HG03442 (cell line): ENCODE measurements around the gene NCAPD3.

Experiments used
- ATAC-seq: cut with Tn5 transposase; IDR thresholded peaks from one replicate; pipeline ENCODE4 v1.9.1; 2021; ENCODE audit warnings: mild to moderate bottlenecking, moderate library complexity; ENCODE audit not compliant: unreplicated experiment

NCAPD3 gene

DNA sequence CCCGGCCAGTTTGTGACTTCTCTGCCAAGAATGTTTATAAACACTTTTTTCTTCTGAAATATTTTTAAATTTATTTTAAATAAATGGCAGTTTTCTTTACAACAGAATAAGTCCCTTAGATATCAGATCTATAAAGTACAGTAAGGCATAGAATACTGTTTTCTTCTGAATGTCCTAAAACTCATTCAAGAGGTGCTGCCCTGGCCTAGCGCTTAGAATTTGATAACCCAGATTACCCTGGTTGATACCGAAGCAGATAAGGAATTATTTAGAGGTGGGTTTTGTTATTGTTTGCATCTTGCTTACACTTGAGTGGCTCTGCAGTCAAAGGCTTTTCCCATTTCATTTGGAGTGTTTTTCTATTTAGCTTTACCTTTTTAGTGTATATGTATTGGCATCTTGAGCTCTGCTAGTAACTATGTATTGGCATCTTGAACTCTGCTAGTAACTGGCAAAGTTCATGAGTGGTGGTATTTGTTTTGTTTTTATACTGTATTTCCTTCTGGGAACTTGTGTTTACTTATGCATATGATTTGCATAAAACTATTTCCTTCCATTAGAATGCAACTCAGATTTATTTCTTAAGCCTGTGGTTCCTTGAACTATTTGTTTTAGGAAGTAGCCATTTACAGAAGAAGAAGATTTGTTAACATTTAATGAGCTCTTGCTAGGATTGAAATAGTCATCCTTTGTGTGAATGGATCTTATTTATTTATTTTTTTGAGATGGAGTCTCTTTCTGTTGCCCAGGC, 30.8 kb upstream of the NCAPD3 start:
- ATAC-seq, result no peak

GRCh38 chr11:134253188-134253993, 29.6 kb upstream of the NCAPD3 start, which contains the start of the genes ACAD8 and THYN1:
TSS of gene ACAD8 (plus strand) at chr11:134253568. CDS start at chr11:134253601, 33 bp downstream.
TSS of gene THYN1 (minus strand) at chr11:134253352. CDS start at chr11:134252882, 470 bp downstream.
- peak; percentile 97 for ATAC-seq

- peak; percentile 29 for ATAC-seq
Measured at GRCh38 chr11:134252346-134253187, 28.8 kb upstream of the NCAPD3 start.

GRCh38 chr11:134250675-134251074, 26.9 kb upstream of the NCAPD3 start:
- no peak for ATAC-seq

DNA sequence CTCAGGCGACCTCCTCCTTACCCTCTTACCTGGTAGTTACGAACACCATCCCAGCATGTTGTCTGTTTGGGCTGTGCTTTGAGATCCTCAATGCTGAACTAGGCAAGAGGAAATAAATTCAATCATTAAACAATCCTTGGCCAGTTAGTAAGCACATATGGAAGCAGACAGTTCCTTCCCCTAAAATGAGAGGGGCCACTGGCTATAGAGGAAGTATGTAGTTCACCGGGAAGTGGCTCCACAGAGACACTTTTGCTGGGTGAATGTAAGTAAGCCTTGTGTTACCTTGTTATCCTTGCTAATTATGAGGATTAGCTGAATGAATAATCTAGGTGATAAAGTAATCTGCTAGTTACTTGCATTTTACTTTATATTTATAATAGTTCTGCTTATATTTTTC, 26.5 kb upstream of the NCAPD3 start:
- no peak for ATAC-seq

DNA sequence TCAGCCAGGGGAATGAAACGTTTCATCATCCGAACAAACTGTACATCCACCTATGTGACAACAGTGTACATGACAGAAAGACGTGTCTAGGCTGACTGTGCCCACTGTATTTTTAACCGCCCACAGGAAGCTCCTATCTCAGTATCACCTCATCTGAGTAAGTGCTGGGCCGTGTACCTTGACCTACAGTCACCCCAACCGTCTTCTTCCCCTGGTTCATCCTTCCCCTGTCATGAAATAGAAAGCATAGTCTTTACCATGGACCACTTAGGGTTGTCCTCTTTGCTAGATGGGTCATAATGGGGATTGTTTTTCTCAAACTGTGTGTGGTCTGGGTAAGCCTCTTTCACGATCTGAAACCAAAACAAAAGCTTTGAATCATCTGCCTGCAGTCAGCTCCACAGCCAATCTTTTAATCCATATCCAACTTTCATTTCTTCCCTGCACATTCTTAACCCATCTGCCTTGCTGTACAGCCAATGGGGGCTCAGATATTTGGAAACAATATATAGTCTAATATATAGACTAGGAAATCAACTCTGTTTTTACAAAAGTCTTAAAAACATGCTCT, 25.2 kb upstream of the NCAPD3 start:
- ATAC-seq, result no peak

- ATAC-seq, result no peak
Measured at GRCh38 chr11:134246678-134247077, 22.9 kb upstream of the NCAPD3 start.

DNA sequence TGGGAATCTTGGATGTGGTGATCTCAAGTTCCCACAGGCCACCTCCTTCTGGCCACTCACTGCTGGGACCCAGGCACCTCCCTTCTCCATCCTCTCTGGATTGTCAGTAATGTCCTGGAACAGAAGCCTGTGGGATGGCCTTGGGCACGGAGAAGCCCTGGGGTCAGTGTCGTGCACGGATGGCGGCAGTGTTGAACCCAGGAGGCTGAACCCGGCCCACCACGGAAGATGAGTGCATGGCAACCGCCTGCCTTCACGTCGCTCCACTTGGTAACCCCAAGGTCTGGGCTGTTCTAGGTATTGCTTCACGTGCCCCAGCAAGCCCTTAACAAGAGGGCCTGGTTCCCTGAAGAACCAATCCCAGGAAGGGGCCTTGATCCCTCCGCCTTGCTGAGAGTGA, 22.3 kb upstream of the NCAPD3 start:
- no peak for ATAC-seq

DNA sequence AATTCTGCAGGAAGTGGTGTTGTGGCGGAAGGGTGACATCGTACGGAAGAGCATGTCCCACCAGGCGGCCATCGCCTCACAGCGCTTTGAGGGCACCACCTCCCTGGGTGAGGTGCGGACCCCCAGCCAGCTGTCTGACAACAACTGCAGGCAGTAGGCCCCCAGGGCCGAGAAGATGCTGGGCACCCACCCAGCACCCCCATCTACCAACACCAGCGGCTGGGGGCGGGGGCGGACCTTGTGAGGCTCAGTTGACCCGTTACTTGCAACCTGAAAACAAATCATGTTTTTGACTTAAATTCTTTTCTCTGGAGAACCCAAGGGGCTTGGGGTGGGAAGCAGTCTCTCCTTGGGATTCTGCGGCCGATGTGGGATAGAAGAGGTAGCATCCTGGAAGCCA, 21.7 kb upstream of the NCAPD3 start:
- ATAC-seq, result no peak

- ATAC-seq, result peak; percentile 84
Measured at GRCh38 chr11:134244593-134244992, 20.8 kb upstream of the NCAPD3 start.

DNA sequence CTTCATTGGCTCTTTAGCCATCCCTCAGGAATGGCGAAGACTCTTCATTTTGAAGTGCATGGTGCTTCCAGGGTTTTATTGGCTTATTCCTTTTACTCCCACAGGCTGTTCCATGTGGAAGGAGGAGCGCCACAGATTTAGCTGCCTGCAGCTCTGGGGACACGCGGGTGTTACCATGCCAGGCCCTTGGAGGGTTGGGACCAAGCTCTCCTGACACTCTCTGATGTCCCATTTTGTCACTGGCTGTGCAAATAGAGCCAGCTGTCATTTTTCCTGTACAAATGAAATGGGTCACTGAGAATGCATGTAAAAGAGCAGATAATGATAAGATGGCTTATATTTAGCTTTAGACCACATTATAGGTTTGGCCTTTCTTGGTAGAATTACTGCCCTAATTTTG, 20.1 kb upstream of the NCAPD3 start:
- no peak for ATAC-seq

GRCh38 chr11:134242376-134242775, 18.6 kb upstream of the NCAPD3 start:
- ATAC-seq, result no peak

- ATAC-seq, result no peak
Measured at GRCh38 chr11:134240592-134240991, 16.8 kb upstream of the NCAPD3 start.

- ATAC-seq, result no peak
Measured at GRCh38 chr11:134238956-134239355, 15.2 kb upstream of the NCAPD3 start.

DNA sequence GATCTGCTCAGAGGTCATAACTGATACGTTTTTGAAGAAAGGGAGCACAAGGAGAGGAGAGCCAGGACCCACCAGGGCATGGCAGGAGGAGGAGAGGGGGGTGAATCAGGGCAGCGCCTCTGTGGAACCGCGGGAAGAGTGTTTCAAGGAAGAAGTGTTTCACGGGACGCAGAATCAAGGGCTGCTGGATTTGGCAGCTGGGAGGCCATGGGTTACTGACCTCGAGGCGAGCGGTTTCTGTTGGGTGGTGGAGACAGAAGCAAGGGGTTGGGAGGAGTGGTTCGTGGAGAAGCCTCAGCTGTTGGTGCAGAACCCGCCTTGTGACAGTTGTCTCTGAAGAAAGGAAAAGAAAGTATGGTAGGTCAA, 13.8 kb upstream of the NCAPD3 start:
- no peak for ATAC-seq

DNA sequence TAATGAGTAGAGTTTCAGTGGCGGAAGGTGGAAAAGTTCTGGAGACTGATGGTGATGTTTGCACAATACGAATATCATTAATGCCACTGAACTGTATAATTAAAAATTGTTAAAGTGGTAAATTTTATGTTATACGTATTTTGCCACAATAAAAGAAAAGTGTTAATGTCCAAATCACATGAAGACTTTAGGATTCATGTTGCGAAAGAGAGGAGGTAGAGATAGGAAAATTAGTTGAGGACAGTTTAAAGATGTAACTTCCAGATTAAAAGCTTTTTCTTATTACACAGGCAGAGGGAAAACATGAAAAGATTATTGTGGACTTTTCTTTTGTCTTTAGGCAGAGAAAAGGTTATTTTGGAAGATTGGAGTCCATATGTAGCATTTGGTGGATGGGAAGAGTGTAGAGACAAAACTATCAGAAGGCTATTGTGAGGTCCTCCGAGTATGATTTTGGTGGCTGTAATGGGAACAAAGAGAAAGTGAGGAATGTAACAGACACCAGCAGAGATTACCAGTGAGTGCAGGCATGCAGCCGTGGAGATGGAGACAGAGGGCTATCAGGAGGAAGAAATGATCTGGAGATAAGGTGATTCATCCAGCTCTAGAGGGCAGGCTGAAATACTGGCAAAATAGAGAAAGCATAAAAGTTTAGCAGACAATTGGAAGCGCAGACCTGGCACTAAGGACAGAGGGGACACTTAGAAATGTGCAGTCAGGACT, 13.2 kb upstream of the NCAPD3 start:
- ATAC-seq, result no peak

DNA sequence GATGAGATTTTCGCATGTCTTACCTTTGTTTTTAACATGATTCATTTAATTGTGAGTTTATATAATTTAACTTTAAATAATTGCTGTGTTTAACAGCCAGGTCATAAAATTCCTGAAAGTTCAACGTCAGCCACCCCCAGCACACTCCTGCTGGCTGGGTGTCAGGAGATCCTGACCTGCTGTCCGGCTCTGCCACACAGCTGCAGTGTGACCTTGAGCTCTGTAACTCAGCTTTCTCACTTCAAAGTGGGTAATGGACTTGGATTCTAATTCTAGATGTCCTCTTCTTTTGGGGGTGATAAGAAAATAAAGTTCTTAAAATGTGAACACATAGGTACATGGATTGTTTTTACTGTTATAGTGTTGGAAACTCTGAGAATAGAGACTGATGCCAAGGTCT, 11.6 kb upstream of the NCAPD3 start:
- ATAC-seq, result no peak

DNA sequence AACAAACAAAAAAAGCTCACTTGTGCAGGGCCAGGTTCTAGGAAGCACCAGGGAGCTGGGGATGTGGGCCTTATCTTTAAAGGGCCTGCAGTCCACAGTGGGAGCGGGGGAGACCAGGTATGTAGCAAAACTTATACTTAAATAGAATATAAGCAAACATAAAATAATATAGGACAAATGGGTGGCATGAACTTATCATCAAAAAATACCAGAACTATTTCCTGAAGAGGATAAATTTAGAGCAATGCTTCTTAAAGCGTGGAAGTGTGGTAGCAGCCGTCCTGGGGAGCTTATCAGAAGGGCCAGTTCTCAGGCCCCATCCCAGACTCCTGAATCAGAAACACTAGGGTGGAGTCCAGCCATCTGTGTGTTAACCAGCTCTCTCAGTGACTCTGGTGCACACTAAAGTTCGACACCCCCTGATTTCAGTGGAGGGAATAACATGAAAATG, 10.0 kb upstream of the NCAPD3 start:
- ATAC-seq, result no peak

DNA sequence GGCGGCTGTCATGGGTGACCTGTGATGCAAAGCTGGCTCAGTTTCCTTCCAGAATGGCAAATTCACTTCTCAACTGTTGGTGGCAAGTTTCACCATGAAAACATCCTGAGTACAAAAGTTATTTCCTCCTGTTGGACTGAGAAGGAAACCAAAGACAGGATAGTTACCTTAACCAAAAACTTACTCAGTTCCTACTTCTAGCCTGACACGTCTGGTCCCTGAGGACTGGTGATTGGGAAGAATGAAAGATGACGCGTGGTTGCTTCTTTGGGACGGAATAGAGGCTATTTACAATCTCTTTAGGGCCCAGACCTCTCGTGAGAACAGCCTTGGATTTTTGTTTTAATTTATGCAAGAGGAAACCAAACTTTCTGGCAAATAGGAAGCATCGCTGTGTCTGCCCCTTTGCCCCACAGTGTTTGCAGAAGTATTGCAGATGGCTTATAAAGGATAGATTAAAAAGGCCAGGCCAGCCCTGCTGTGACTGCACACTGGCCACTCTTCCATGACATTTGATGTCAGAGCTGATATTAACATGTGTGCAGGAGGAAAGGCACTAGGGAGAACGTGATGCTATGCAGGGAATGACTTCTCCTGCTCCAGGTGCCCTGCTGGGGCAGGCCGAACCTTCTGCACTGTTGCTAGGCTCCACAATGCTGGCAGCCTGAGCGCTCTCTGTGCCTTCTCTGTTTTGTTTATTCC, 8.3 kb upstream of the NCAPD3 start:
- no peak for ATAC-seq

GRCh38 chr11:134230339-134230738, 6.6 kb upstream of the NCAPD3 start:
- ATAC-seq, result no peak
